Colonic mucosa (tissue), 4 donors: ENCODE measurements around the gene LSP1. TPM values are rescaled to one million over a fixed set of nuclear protein-coding genes. Genes with fewer than 3 reads are reported as not detected.

Source experiments
- DNase-seq: peaks from one replicate; pipeline ENCODE4 v3.0.0-alpha.2; 2020
- H3K27ac ChIP-seq: fragments of 200-600 bp; one replicate; pipeline ENCODE4 v1.8.0; 2021
- H3K27me3 ChIP-seq: fragments of 200-600 bp; one replicate; pipeline ENCODE4 v1.8.0; 2021
- H3K36me3 ChIP-seq: fragments of 200-600 bp; one replicate; pipeline ENCODE4 v1.8.0; 2021
- H3K4me1 ChIP-seq: fragments of 200-600 bp; one replicate; pipeline ENCODE4 v1.8.0; 2021; ENCODE audit warnings: mild to moderate bottlenecking
- H3K4me3 ChIP-seq: fragments of 200-600 bp; one replicate; pipeline ENCODE4 v1.8.0; 2021
- H3K9ac ChIP-seq, 2 donors: one replicate each; pipeline ENCODE4 v1.7.0; 2013; ENCODE audit warnings: control low read depth in 2 of 2, low read depth in 2 of 2, low read length in 2 of 2
- H3K9me3 ChIP-seq: fragments of 200-600 bp; one replicate; pipeline ENCODE4 v1.8.0; 2021
- intact Hi-C: fragments of 100-400 bp; cut with DNase I; formaldehyde crosslinking; loops from one replicate; pipeline ENCODE4 v1.14.1; 2022
- total RNA-seq, 2 donors: library from RNA; stranded (reverse); fragmentation: NEBNext Ultra II Directional in 1 of 2; extraction: Animal tissue kit (Norgen Biotek cat#: 25700) in 1 of 2; gene quantifications; one replicate each; pipeline ENCODE4 v1.2.1, GENCODE V29; 2021
- TF ChIP-seq, protein P1 (sequence below): fragments of 200-600 bp; IDR thresholded peaks from one replicate; pipeline ENCODE4 v1.8.0; 2022; ENCODE audit warnings: antibody characterized with exemption, mild to moderate bottlenecking
- donor health status: healthy.
- donor health status: DM: no; HTN: no; CAD: no.
- donor health status: DM: no; HTN: no; CAD: no.

LSP1 gene
- total RNA-seq, 2 donors from 2014 or later = 18.9 to 23.0 TPM

DNA sequence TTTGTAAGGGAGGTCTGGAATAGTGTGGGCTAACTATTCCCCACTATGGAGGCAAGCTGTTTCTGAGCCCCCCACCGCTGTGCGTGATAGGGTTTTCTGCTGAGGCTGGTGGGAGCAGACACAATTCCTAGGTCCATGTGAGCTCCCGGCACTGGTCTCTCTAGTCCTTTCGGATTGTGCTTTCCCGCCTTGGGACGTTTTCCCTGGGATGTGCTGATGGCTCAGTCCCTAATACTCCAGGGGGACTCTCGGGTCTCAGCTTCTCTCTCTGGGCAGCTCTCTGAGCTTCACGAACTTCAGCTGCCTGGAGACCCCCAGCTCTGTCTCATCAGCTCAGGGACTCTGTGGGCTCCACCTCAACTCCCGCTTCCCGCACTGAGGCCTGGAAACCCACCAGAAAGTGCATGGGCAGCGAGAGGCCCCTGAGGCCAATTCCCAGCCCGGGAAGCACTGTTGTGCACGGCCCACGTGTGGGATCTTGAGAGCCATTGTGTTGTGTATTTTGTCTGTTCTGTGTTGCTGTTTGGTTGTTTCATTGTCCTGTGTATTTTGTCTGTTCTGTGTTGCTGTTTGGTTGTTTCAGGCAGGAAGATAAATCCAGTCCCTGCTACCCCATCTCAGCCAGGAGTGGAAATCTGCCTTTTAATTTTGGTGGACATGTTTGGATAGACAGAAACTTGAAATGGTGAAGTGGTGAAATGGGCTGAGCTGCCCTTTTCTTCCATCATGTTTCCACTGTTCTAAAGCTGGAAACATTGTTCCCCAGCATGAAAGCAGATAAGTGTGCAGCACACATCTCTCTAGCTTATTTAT is 53.9 kb downstream of the LSP1 start:
- TF ChIP-seq, protein P1, sequence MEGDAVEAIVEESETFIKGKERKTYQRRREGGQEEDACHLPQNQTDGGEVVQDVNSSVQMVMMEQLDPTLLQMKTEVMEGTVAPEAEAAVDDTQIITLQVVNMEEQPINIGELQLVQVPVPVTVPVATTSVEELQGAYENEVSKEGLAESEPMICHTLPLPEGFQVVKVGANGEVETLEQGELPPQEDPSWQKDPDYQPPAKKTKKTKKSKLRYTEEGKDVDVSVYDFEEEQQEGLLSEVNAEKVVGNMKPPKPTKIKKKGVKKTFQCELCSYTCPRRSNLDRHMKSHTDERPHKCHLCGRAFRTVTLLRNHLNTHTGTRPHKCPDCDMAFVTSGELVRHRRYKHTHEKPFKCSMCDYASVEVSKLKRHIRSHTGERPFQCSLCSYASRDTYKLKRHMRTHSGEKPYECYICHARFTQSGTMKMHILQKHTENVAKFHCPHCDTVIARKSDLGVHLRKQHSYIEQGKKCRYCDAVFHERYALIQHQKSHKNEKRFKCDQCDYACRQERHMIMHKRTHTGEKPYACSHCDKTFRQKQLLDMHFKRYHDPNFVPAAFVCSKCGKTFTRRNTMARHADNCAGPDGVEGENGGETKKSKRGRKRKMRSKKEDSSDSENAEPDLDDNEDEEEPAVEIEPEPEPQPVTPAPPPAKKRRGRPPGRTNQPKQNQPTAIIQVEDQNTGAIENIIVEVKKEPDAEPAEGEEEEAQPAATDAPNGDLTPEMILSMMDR = no peak
- Histone ChIP-seq H3K36me3 (no peaks in the 10 kb centered on the region), H3K27ac (no peak overlapping the region), H3K9ac (no peak overlapping the region), H3K27me3 (no peaks in the 10 kb centered on the region), H3K4me1 (no peaks in the 10 kb centered on the region), H3K9me3 (no peaks in the 10 kb centered on the region), H3K4me3 (no peak overlapping the region)
- no peak for DNase-seq
- intact Hi-C loops = no loop called here

DNA sequence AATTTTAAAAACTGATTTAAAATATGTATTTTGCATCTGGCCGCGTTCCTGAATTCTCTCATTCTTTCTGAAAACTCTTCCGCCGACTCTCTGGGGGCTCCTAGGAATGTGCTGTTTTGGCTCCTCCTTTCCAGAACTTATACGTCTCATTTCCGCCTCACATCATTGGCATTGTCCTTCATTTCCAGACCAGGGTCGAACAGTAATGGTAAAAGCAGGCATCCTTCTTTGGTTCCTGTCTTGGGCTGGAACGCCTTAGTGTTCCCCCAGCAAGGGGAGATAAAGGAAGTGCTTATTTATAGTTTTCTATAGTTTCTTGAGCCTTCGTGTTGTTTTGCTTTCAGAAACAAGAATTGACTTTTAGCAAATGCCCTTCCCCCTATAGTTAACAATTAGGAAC is 55.7 kb downstream of the LSP1 start:
- TF ChIP-seq, protein P1 = no peak
- no peak for DNase-seq
- Histone ChIP-seq H3K36me3 (no peaks in the 10 kb centered on the region), H3K9ac (no peak overlapping the region), H3K9me3 (no peaks in the 10 kb centered on the region), H3K4me3 (no peak overlapping the region), H3K27ac (no peak overlapping the region), H3K27me3 (no peaks in the 10 kb centered on the region), H3K4me1 (no peaks in the 10 kb centered on the region)
- intact Hi-C loops = no loop called here

DNA sequence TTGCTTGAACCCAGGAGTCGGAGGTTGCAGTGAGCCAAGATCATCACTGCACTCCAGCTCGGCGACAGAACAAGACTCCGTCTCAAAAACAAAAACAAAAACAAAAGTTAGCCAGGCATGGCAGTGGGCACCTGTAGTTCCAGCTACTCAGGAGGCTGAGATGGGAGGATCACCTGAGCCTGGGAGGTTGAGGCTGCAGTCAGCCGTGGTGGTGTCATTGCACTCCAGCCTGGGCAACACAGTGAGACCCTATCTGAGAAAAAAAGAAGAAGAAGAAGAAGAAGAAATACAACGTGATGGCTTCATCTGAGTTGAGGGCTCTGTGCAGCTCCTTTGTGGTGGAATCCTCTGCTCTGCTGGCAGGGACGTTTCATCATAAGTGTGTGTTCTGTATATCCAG is 56.6 kb downstream of the LSP1 start:
- DNase-seq = no peak
- TF ChIP-seq, protein P1 = no peak
- intact Hi-C loops = no loop called here
- H3K27ac ChIP-seq = no peak overlapping the region
- H3K9me3 ChIP-seq = no peaks in the 10 kb centered on the region
- H3K4me3 ChIP-seq = no peak overlapping the region
- no peaks in the 10 kb centered on the region for H3K36me3 ChIP-seq
- H3K4me1 ChIP-seq = no peaks in the 10 kb centered on the region
- no peak overlapping the region for H3K9ac ChIP-seq
- no peaks in the 10 kb centered on the region for H3K27me3 ChIP-seq

DNA sequence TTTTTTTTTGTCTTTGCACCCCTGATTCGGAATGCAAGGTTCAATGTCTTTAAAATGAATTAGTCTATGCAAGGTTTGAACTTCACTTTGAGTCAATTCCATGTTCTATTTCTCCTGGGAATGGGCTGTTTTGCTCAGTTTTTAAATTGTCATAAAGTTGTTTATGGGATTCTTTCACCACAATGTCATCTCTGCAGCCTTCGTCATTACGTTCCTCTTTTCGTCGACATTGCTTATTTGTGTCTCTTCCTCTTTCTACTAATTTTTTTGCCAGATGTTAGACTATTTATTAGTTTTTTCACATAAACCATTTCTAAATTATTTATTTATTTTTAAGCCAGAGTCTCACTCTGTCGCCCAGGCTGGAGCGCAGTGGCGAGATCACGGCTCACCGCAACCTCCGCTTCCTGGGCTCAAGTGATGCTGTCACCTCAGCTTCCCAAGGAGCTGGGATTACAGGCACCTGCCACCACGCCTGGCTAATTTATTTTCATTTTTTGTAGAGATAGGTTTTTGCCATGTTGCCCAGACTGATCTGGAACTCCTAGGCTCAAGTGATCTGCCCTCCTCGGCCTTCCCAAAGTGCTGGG is 59.5 kb downstream of the LSP1 start:
- H3K9ac ChIP-seq = no peak overlapping the region
- DNase-seq = no peak
- no peaks in the 10 kb centered on the region for H3K27me3 ChIP-seq
- intact Hi-C loops = no loop called here
- no peaks in the 10 kb centered on the region for H3K4me1 ChIP-seq
- no peak overlapping the region for H3K27ac ChIP-seq
- no peaks in the 10 kb centered on the region for H3K9me3 ChIP-seq
- H3K4me3 ChIP-seq = no peak overlapping the region
- no peaks in the 10 kb centered on the region for H3K36me3 ChIP-seq
- TF ChIP-seq, protein P1 = no peak

DNA sequence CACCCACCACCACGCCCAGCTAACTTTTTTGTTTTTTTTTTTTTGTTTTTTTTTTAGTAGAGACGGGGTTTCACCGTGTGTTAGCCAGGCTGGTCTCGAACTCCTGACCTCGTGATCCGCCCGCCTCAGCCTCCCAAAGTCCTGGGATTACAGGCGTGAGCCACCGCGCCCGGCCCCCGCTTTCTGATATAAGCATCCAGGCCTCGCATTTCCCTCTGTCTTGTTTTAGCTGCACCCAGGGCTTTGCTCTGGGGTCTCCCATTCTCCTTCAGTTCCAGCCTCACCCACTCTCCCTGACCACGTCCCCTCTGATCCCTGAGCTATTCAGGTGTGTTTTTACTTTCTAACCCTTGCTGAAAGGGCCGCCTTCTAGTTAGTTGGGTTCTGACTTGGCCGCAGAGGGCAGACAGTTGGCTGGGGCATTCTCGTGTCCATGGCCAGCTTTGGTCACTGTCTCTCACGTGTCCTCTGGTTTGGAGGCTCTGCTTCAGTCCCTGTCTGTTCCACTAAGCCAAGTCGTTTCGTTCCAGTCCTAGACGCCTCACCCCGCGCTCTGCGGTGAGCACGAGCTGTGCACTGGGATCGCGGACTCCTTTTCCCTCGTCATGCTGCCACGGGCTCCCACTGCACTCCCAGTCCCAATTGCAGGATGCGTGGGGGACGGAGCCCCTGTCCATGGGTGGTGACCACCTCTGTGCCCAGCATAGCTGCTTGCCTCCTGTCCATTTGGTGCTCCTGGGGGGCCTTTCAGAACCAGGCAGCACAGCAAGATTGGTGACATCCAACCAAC is 60.6 kb downstream of the LSP1 start:
- Histone ChIP-seq H3K9ac (no peak overlapping the region), H3K27me3 (no peaks in the 10 kb centered on the region), H3K27ac (no peak overlapping the region), H3K4me1 (no peaks in the 10 kb centered on the region), H3K36me3 (no peaks in the 10 kb centered on the region), H3K4me3 (no peak overlapping the region), H3K9me3 (no peaks in the 10 kb centered on the region)
- intact Hi-C loops = loop anchor here (2.0 kb wide), 1 partner anchor 23 kb away; no protein-coding TSS in a partner anchor
- TF ChIP-seq, protein P1 = no peak
- no peak for DNase-seq
